GM18858 (cell line): ENCODE measurements around the gene ITGB6.

Experiments
- ATAC-seq: cut with Tn5 transposase; IDR thresholded peaks from one replicate; pipeline ENCODE4 v1.9.1; 2021; ENCODE audit not compliant: unreplicated experiment

The ITGB6 gene

DNA sequence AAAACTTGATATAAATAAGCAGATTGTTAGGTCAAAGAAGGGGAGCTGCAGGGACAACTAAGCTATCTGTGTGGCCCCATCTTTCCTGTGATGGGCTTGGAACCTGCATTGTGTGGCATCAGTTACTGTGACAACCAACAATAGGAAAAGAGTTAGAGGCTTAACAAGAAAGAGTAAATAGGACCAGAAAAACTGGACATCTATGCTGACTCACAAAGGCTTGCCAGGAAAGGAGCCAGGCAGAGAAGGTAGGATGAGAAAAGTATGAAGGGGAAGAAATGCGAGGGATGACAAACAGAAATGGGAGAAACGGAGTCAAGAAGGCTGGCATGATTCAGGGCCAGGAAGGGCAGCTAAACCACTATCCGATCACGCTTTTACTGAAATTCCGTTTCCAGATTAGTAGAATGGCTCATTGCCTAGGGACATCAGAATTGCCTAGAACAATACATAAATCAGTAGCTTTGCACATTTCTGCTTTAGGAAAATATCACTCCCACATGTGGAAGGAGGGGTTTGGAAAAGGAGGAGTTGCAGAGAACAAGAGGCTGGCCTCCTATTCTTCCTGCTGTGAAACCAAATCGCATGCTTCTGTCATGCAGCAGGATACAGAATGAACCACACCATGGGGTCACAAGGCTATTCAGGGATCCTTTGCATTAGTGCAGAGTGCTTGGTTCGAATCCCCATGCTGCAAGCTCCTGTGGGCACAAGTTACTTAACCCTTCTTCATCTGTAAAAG lies 144.9 kb downstream of the ITGB6 start:
- ATAC-seq: no peak

DNA sequence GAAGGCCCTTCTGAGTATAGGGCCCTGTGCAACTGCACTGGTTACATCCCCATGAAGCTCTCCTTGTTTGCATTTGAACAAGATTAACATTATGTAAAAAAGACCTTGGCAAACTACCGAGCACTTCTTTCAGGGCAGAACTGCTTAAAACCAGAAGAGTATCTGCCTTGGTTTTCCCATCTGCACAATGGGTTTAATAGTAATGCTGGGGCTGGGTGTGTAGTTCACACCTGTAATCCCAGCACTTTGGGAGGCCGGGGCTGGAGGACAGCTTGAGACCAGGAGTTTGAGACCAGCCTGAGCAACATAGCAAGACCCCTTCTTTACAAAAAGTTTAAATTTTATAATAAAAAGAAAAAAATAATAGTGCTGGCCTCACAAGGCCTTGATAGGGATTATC lies 146.1 kb downstream of the ITGB6 start:
- ATAC-seq: no peak

DNA sequence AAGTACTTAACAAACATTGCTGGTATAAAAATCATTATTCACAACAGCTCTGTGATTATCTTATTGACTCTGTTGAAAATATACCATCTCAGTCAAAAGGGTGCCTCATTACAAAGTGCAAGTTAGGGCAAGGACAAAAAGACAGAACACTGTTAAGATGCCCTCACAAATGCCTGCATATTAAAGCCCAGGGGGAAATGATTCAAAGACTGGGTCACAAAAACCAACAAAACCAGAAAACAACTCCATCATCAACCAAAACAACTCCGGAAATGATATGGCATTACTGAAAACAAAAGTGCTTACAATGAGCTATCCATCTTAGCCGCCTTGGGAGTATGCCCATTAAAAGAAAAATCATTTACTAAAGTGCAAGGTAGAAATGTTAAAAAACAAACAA lies 147.5 kb downstream of the ITGB6 start:
- ATAC-seq: no peak

DNA sequence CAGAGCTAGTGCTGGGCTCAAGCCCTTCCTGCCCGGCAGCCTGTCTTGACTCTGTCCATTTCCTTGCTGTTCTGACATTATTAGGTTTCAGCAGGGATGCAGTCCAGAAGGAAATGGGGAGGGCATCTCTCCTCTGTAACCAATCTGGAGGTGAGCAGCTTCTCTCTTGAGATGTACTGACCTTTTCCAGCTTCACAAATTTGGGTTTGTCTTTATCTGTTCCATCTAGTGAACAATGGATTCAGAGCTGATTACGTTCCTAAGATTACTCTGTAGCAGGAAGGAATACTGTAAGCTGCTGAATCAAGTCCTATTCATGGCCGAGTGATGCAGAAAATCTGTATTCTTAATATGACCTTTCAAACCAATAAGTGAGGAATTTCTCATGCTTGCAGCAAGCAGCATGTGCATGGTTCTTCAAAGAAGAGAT lies 148.7 kb downstream of the ITGB6 start:
- no peak for ATAC-seq

DNA sequence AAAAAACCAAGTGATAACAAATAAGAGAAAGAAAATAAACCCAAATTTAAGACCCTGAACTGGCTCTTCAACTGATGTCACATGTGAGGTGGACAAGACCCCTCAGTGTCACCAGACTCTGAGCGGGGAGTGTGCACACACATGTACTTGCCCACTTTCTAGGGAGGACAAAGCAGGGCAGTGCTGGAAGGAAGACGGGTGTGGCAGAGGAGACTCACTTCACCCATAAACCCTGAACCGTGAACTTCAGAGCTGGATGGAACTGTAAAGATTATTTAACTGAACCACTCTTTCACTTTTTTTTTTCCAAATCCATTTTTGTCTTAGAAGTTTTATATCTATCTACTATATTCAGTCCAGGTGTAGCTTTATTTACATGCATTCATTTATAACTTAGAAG lies 149.9 kb downstream of the ITGB6 start:
- no peak for ATAC-seq
